ENCODE measurements around the gene ZNF536.

GRCh38 chr19:30481063-30481462 is 108.9 kb downstream of the ZNF536 start:
- no peak for TF ChIP-seq CTCF (IDR thresholded peaks at IDR 0.05; ENCODE audit: insufficient read depth, low read length)
- no peak for TF ChIP-seq POLR2AphosphoS5 (IDR thresholded peaks at IDR 0.05; ENCODE audit: low read depth)
- no peak for TF ChIP-seq REST (IDR thresholded peaks at IDR 0.05; ENCODE audit: insufficient replicate concordance, low read depth)
- no peak for TF ChIP-seq GABPA (IDR thresholded peaks at IDR 0.05; ENCODE audit: low read depth)

Data from HL-60 (cell line).